DOHH2 (cell line): ENCODE measurements around the gene ATP2A2.

Experiments used
- EZH2phosphoT487 ChIP-seq: fragments of 200-600 bp; sonication (generic); IDR thresholded peaks from 2 replicates; pipeline ENCODE4 v1.6.1; 2017; ENCODE audit warnings: borderline replicate concordance, mild to moderate bottlenecking, antibody characterized with exemption, low read length, moderate library complexity, mixed read lengths
- TF ChIP-seq, protein P1 (sequence below): fragments of 200-600 bp; sonication (generic); IDR thresholded peaks from one replicate; pipeline ENCODE4 v1.5.1; 2014; ENCODE audit warnings: antibody characterized with exemption, mild to moderate bottlenecking, low read depth, low read length; ENCODE audit not compliant: poor library complexity, severe bottlenecking

DNA sequence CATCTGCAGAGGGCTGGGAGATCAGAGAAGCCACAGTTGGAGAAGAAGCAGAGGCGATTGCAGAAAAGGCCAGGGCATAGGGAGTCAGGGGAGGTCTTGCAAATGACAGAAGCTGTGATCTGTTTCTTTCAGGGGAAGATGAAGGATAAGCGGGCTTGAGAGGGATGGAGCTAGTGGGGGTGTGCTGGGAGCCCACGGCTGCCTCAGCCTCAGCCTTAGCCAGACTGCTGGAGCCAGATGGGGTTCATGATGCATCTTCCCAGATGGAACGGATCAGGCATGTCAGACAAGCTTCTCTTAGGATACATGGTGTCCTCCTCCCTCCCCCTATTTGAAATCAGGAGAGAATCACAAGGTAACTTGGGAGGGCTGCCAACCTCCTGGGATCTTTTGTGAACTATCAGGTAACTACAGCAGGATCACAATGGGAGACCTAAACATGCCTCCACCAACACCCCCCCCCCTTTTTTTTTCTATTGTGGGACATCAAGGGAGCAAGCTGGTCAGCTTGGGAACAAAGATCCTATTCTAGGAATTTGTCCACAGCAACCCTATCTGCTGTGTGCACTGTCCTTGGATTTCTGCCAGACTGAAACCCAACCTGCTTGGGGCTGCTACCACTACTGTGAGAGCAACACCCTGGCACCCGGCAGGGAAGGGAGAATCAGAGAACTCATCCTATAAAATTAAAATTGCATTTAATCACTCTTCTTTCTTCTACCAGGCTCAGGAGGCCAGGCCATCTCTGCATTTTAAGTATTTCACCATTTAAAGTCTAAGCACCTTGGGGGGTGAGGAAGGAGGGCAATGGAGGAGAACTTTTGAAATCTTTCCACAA, 10.7 kb upstream of the ATP2A2 start:
- TF ChIP-seq, protein P1, sequence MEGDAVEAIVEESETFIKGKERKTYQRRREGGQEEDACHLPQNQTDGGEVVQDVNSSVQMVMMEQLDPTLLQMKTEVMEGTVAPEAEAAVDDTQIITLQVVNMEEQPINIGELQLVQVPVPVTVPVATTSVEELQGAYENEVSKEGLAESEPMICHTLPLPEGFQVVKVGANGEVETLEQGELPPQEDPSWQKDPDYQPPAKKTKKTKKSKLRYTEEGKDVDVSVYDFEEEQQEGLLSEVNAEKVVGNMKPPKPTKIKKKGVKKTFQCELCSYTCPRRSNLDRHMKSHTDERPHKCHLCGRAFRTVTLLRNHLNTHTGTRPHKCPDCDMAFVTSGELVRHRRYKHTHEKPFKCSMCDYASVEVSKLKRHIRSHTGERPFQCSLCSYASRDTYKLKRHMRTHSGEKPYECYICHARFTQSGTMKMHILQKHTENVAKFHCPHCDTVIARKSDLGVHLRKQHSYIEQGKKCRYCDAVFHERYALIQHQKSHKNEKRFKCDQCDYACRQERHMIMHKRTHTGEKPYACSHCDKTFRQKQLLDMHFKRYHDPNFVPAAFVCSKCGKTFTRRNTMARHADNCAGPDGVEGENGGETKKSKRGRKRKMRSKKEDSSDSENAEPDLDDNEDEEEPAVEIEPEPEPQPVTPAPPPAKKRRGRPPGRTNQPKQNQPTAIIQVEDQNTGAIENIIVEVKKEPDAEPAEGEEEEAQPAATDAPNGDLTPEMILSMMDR = no peak
- no peak for TF ChIP-seq EZH2phosphoT487
